H54 (cell line): ENCODE measurements around the gene GRIN2C.

Experiments
- DNase-seq: peaks from one replicate; pipeline ENCODE4 v3.0.0; 2011; ENCODE audit warnings: low spot score, mixed read lengths; ENCODE audit not compliant: insufficient read length
- FAIRE-seq: peaks from 3 replicates; lab custom pipeline; 2011; peaks lifted over from hg19 to GRCh38; lab: Jason Lieb, UNC
- POLR2A ChIP-seq: IDR thresholded peaks from 2 replicates; pipeline ENCODE4 v1.6.1; 2011; ENCODE audit warnings: low read depth, mild to moderate bottlenecking, low read length

The GRIN2C gene

DNA sequence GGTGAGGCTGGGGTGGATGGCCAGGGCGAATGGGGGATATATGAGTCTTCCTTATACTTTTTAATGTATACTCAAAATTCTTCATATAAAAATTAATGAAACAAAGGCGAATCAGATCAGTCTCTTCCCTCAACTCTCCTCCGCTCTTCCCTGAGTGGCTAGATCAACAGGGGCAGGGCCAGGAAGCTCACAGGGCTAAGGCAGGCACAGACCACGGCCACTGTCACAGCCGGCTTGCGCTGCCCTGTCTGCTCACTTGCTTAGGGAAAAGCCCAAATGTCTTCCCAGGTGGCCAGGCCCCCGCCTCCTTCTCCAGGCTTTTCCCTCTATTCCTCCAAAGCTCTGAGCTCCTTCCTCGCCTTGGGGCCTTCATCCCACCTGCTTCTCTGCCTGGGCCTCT is 6.0 kb downstream of the GRIN2C start:
- no peak for TF ChIP-seq POLR2A
- no peak for DNase-seq
- no peak for FAIRE-seq

DNA sequence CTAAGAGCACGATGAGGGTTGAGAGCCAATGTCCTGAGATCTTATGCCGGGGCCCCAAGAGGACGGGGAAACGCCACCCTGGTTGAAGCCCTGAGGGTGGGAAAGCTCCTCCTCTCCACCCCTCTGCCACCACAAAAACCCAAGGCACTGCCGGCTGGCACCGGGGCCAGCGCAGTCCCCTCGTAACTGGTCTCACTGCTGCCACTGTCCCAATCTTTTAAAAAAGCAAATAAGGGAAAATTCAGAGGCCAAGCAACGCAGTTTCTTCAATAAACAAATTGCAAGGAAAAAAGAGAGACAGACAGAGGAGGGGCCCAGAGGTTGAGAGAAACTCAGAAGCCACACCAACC is 6.7 kb downstream of the GRIN2C start:
- FAIRE-seq (no peak), DNase-seq (no peak)
- TF ChIP-seq POLR2A: no peak

DNA sequence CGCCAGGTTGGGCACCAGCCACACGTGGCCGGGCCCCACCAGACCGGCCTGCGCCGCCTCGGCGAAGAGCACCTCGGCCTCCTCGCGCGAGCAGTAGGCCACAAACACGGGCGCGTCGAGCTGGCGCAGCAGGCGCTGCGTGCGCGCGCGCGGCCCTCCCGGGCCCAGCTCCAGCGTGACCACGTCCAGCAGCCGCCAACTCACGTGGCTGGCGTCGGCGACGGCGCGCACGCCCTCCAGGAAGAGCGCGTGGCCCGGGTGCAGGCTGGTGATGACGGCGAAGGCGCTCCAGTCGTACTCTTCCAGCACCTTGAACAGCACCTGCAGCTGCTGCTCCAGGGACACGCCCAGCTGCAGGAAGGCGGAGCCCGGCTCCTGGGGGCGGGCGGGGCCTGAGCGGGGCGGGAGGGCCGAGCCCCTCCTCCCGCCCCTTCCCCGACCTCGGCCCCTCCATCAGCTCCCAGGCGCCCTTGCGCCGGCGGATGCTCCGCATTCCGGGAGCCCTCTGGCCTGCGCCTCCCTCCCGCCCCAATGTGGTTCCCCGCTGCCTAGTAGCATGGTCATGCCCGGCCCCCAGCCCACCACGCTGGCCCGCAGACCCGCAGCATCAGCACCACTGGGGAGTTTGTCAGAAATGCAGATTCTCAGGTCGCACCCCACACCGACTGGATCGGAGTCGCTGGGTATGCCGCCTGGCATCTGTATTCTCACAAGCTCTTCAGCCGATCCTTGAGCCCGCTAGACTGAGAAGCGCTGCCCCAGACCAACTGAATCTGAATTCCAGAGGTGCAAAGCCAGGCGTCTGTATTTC is 7.2 kb downstream of the GRIN2C start:
- no peak for TF ChIP-seq POLR2A
- no peak for DNase-seq
- FAIRE-seq: no peak

DNA sequence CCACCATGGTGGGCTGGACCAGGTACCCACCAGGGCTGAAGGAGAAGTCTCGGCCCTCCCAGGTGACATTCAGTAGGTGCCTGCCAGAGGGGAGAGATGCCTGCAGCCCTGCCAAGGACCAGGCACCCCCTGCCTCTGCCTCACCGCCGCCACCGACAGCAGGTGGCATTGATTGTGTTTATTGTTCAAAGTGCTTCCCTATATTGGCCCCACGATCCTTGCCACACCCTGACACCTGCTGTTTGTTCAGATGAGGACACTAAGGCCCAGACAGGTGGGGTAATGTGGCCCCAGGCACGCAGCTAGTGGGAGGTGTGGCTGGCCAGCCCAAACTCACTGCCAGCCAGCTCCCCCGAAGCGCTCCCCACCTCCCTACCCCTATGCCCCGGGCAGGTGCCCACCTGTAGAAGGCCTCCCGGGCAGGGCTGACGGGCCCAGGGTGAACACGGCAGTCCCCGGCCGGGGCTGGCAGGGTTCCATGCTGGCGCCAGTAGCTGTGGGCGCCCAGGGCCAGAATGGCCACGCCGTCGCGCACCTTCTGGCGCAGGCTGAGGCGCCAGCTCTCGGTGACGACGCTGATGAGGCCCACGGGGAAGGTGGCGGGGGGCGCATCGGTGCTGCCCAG is 8.0 kb downstream of the GRIN2C start:
- no peak for TF ChIP-seq POLR2A
- FAIRE-seq (no peak), DNase-seq (no peak)

DNA sequence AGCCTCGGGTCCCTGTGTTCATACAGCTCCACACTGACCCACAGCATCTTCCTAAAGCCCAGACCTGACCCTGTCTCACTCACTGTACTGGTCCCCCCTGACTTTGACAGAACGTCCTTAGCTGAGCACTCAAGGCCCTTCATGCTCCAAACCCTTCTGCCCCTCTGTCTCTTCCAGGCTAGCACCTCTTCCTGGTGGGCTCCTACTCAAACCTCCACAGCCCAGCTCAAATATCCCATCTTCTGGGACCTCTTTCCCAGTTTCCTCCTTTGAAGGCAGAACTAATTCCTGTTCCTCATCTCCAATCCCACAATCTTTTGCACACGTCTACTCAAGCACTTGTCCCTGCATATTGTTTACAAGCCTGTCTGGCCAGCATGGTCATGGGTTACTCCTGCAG is 8.8 kb downstream of the GRIN2C start:
- no peak for DNase-seq
- no peak for TF ChIP-seq POLR2A
- FAIRE-seq: no peak

DNA sequence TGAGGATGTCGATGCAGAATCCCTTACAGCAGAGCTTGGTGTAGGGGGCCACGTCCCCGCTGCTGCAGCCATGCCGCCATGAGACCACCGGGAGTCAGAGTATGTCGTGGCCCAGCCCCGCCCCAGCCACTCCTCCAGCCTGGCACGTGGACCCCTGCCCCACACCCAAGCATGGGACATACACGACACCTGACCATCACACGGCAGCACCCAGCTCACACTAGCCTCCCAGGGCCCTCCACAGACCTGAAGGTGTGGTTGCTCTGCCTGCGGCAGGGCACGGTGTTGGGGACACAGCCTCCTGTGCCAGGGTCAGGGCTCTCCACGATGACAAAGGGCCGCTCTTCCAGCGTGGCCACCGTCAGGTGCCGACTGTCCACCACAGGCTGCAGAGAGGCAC is 9.4 kb downstream of the GRIN2C start:
- no peak for DNase-seq
- no peak for FAIRE-seq
- TF ChIP-seq POLR2A: no peak

DNA sequence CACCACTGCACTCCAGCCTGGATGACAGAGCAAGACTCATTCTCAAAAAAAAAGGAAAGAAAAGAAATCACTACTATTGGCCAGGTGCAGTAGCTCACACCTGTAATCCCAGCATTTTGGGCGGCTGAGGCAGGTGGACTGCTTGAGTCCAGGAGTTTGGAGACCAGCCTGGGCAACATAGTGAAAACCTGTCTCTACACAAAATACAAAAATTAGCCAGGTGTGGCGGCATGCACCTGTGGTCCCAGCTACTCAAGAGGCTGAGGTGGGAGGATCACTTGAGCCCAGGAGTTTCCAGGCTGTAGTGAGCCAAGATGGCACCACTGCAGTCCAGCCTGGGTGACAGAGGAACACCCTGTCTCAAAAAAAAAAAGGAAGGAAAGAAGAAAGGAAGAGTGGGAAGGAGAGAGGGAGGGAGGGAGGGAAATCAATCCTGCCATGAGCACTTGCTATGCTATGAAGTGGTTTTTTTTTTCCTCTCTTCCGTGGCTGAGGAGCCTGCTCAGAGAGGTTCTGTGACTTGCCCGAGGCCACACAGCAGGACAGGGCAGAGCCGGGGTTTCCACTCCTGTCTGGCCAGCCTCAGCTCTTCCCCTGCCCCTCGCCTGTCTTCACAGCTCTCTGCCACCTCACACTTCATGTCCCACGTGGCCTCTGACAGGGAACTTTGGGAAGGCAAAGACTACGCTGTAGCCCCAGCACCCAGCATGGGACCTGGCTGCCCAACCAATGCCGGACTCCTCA is 10.9 kb downstream of the GRIN2C start:
- no peak for TF ChIP-seq POLR2A
- FAIRE-seq (no peak), DNase-seq (no peak)

DNA sequence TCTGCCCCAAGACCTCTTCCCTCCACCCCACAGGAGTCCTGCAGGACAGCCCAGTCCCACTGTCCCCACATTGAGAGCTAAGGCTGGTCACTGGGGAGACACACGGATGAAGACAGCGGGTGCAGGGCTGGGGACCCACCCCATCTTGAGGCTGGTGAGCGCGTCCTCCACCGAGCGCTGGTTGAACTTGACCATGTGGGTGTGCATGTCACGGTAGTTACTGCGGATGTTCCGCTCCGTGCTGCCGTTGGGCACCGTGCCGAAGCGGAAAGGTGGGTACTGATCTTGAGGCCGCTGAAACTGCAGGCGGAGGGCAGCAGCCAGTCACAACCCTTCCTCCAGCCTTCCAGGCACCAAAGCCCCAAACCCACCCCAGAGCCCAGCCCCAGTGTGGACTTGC is 13.1 kb downstream of the GRIN2C start:
- FAIRE-seq (no peak), DNase-seq (no peak)

DNA sequence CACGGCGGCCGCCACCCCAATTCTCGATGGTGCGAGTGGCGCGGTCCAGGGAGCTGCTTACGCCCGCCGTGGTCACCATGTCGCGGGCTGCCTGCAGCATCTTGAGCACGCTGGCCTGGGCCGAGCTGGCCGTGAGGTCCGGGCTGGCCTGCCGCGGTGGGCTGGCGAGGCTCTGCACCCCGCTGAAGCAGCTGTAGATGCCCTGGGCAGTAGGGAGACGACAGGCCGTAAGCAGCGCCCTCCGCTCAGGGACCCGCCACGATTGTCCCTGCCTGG is 16.4 kb downstream of the GRIN2C start:
- DNase-seq: no peak
- FAIRE-seq: no peak
- TF ChIP-seq POLR2A: no peak

More for the DNA sequence above, 13.1 kb downstream of the GRIN2C start:
- TF ChIP-seq POLR2A: no peak

DNA sequence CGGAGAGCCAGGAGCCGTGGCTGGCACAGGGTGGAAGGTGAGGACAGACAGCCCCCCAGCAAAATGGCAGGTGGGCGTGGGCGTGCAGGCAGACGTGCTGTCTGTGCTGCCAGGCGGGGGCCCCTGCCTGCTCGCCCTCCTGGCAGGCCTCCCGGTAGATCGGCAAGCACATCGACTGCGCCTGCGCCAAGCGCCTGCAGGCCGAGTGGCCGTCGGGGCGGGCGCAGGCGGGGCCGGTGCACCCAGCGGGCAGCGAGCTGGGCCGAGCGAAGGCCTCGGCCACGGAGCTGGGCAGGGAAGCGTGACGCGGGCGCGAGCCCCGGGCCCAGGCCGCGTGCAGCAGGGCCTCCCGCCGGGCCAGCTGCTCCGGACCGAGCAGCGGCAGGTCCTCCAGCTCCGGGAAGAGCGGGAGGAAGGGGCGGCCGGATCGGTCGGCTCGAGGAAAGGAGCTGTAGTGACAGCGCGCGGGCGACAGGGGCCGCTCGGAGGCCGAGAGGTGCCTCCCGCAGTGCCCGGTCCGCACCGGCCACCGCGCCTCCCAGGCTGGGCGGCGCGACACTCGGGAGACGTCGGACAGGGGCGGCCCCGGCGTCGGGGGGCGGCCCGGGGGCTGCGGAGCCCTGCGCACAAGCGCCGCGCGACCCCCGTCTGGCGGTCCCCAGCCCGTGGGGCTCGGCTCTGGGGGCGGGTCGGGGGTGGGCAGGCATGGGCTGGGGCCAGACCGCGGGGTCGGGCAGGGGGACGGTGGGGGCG is 16.9 kb downstream of the GRIN2C start:
- FAIRE-seq (no peak), DNase-seq (no peak)
- TF ChIP-seq POLR2A: no peak

DNA sequence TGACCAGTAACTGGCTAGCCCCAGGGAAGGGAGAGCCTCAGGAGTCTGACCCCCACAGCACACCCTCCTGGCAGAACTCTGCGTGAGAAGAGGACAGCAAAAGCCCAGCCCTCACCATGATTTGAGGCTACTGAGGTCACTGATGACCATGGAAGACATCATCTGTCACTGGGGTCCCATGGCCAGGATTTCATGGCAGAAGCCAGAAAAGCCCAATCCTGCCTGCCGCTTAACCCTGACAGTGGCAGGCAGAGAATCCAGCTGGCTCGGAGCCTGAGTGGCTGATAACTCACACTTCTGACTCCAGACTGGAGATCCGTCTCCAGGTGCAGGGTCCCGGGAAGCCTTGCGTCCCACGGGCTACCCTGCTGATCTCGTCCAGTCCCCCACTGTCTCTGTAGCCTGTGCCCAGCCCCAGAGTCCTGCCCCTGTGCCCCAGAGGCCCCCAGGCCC is 17.5 kb downstream of the GRIN2C start:
- no peak for TF ChIP-seq POLR2A
- no peak for FAIRE-seq
- DNase-seq: no peak

DNA sequence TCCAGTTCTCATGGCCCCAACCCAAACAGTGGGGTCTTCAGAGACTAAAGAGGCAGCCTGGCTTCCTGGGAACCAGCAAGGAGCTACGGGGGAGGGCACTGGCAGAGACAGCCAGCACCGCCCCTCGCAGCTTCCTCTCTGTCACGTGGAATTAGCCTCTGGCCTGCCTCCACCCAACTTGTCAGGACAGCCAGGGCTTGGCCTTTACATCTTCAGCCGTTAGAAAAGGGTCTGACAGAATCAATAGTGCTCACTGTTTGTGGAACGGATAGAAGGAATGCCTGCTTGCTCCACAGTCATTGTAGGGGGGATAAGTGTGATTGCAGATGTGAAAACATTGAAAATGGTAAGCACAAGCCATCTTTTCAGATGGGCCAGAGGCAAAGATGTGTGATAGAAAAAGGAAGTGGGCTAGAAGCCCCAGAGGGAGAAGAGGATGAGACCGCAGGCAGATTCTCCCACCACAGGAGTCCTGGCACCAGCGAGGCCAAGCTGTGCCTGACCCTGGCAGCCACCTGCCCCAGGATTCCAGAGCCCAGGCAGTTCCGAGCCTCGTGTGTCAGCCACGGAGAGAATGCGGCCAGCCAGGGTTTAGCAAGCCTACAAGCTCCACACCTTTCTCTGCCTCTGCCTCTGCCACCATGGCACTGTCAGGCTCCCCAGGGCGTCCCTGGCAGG is 18.6 kb downstream of the GRIN2C start:
- FAIRE-seq: no peak

More for the DNA sequence above, 18.6 kb downstream of the GRIN2C start:
- no peak for TF ChIP-seq POLR2A
- no peak for DNase-seq
